GM19240 (cell line): ENCODE results near the gene HOXA4.

Experiments
- DNase-seq: peaks from one replicate; pipeline ENCODE4 v3.0.0; 2011; ENCODE audit warnings: low spot score; ENCODE audit not compliant: insufficient read length

HOXA4 gene

GRCh38 chr7:27158436-27159265 lies 28.1 kb upstream of the HOXA4 start:
- DNase-seq, result no peak

GRCh38 chr7:27157702-27158431 lies 27.3 kb upstream of the HOXA4 start:
- no peak for DNase-seq

GRCh38 chr7:27156916-27157701 lies 26.6 kb upstream of the HOXA4 start:
- no peak for DNase-seq

- DNase-seq, result no peak
These were observed 25.9 kb upstream of the HOXA4 start, which contains the start of gene HOXA7 for GRCh38 chr7:27156508-27156898. Gene HOXA7, minus strand, starts transcription at chr7:27156675. Its CDS starts 130 bp downstream, at chr7:27156545.

- DNase-seq, result no peak
These were observed 25.4 kb upstream of the HOXA4 start for GRCh38 chr7:27155816-27156507.

GRCh38 chr7:27154901-27155815 lies 24.6 kb upstream of the HOXA4 start:
- no peak for DNase-seq

GRCh38 chr7:27154369-27154768 lies 23.8 kb upstream of the HOXA4 start:
- DNase-seq, result no peak

- DNase-seq, result no peak
These were observed 23.0 kb upstream of the HOXA4 start for GRCh38 chr7:27153526-27153925.

- no peak for DNase-seq
These were observed 22.4 kb upstream of the HOXA4 start for GRCh38 chr7:27152816-27153442.

- no peak for DNase-seq
These were observed 21.6 kb upstream of the HOXA4 start, which contains the start of gene HOXA3 for GRCh38 chr7:27151931-27152815. Gene HOXA3, minus strand, starts transcription at chr7:27152583. Its CDS starts 41,943 bp downstream, at chr7:27110640.

- no peak for DNase-seq
These were observed 20.9 kb upstream of the HOXA4 start for GRCh38 chr7:27151341-27151930.

- DNase-seq, result peak; percentile 80
These were observed 20.2 kb upstream of the HOXA4 start for GRCh38 chr7:27150568-27151340.

GRCh38 chr7:27149842-27150567 lies 19.4 kb upstream of the HOXA4 start:
- no peak for DNase-seq

- no peak for DNase-seq
These were observed 18.4 kb upstream of the HOXA4 start for GRCh38 chr7:27148756-27149641.

- DNase-seq, result no peak
These were observed 17.6 kb upstream of the HOXA4 start for GRCh38 chr7:27148031-27148755.
